ENCODE data around the gene PLCD3.

The PLCD3 gene

DNA sequence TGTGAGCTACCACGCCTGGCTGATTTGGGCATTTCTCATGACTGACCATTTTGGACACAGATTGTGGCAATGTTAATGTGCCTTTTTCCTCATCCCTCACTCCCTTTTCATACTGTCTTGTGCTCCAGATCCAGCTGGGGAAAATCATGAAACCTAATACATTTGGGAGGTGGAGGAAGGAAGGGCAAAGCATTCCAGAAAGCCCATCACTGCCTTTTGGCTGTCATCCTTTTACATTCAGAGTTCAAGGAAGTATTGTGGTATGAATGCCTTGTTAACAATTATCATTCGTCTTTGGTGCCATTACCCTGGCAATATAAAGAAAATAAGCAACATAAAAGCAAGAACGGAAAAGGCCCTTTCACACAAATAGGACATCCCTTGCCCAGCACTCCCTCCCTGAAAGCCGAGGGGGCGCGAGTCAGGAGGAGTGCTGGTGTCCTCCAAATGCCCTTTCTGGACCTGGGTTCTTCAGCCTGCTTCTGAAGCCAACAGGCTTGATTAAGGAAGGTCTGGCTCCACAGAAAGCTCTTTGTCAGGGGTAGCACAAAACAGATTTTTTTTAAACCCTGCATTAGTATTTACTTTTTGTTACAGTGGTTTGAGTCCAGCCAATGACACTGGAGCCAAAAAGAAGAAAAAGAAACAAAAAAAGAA, 51.1 kb downstream of the PLCD3 start:
- POLR2A ChIA-PET: interaction anchor here (0.5 to 0.6 kb wide), 3 partner anchors 18 to 594 kb away, joined by 3 to 4 read pairs (median 4); no protein-coding TSS in a partner anchor
- TF ChIP-seq, protein P1, sequence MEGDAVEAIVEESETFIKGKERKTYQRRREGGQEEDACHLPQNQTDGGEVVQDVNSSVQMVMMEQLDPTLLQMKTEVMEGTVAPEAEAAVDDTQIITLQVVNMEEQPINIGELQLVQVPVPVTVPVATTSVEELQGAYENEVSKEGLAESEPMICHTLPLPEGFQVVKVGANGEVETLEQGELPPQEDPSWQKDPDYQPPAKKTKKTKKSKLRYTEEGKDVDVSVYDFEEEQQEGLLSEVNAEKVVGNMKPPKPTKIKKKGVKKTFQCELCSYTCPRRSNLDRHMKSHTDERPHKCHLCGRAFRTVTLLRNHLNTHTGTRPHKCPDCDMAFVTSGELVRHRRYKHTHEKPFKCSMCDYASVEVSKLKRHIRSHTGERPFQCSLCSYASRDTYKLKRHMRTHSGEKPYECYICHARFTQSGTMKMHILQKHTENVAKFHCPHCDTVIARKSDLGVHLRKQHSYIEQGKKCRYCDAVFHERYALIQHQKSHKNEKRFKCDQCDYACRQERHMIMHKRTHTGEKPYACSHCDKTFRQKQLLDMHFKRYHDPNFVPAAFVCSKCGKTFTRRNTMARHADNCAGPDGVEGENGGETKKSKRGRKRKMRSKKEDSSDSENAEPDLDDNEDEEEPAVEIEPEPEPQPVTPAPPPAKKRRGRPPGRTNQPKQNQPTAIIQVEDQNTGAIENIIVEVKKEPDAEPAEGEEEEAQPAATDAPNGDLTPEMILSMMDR (IDR thresholded peaks at IDR 0.05; ENCODE audit: control extremely low read depth, extremely low read depth, low read depth, missing control alignments): no peak
- DNase-seq (ENCODE audit: extremely low spot score): no peak
- CTCF ChIA-PET: interaction anchor here (1.1 to 1.2 kb wide), 2 partner anchors 15 to 161 kb away, joined by 3 read pairs; no protein-coding TSS in a partner anchor

DNA sequence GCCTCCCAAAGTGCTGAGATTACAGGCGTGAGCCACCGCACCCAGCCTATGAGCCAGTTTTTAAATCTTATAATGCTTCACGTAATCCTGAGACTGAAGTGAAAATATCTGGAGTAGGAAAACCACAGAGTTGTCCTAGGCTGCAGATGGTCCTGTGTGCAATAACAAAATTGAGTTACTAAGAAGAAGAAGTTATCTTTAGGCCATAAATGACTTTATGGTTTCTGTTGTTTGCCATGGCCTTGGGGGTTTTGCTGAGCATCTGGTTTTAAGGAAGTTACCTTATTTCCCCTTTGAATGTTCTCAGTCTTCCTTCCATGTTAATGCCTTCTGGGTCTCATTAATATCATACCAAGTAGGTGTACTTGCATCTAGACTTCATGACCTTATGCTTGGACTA, 54.7 kb downstream of the PLCD3 start:
- ChIA-PET POLR2A (no interaction called here), CTCF (interaction anchor here (0.9 to 4.6 kb wide), 3 partner anchors 15 to 58 kb away, joined by 3 to 20 read pairs (median 7); partner anchors contain the start of gene ACBD4)
- TF ChIP-seq, protein P1 (IDR thresholded peaks at IDR 0.05; ENCODE audit: control extremely low read depth, extremely low read depth, low read depth, missing control alignments): no peak
- peak; percentile 61 for DNase-seq (ENCODE audit: extremely low spot score)

GRCh38 chr17:45073414-45074070, 58.8 kb downstream of the PLCD3 start:
- TF ChIP-seq, protein P1 (IDR thresholded peaks at IDR 0.05; ENCODE audit: control extremely low read depth, extremely low read depth, low read depth, missing control alignments): no peak
- POLR2A ChIA-PET: interaction anchor here (0.6 to 1.2 kb wide), 2 partner anchors 12 to 82 kb away, joined by 3 read pairs; partner anchors contain the start of gene NMT1
- no peak for DNase-seq (ENCODE audit: extremely low spot score)
- CTCF ChIA-PET: interaction anchor here (3.3 to 3.9 kb wide), 2 partner anchors 26 to 62 kb away, joined by 11 to 15 read pairs; partner anchors contain the start of gene ACBD4

DNA sequence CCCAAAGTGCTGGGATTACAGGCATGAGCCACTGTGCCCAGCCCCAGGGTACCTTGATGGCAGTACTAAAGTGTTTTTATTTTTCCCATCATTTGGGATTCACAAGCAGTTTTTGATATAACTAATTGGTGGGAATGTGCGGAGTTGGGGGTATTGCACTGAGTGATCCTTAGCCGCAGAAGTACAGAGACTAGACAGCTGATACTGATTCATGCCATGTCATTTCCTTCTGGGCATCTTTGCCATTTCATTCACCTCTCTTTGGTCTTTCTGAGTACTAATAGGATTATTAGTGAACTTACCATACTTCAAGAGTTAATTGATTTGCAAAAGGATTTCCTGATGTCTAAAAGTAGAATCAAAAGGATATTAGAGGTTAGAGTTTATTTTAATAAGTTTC, 61.5 kb downstream of the PLCD3 start:
- DNase-seq (ENCODE audit: extremely low spot score): no peak
- ChIA-PET CTCF (interaction anchor here (1.3 to 3.9 kb wide), 5 partner anchors 7 to 64 kb away, joined by 3 to 15 read pairs (median 7); partner anchors contain the start of gene ACBD4), POLR2A (no interaction called here)
- TF ChIP-seq, protein P1 (IDR thresholded peaks at IDR 0.05; ENCODE audit: control extremely low read depth, extremely low read depth, low read depth, missing control alignments): no peak

DNA sequence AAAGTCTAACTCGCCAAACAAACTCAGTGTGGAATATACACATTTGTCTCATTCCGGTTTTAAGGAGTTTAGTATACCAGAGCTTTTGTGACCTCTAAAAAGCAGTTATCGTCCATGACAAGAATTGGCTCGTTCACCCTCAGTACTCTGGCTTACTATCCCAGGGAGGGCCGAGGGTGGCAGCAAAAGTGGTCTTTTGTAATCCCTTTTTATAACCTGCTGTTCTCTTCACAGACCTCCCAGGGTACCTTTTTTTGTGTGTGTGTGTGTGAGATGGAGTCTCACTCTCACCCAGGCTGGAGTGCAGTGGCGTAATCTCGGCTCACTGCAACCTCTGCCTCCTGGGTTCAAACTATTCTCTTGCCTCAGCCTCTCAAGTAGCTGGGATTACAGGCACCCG, 62.3 kb downstream of the PLCD3 start:
- no peak for DNase-seq (ENCODE audit: extremely low spot score)

GRCh38 chr17:45067637-45068036, 64.7 kb downstream of the PLCD3 start:
- no peak for DNase-seq (ENCODE audit: extremely low spot score)
- TF ChIP-seq, protein P1 (IDR thresholded peaks at IDR 0.05; ENCODE audit: control extremely low read depth, extremely low read depth, low read depth, missing control alignments): no peak
- CTCF ChIA-PET: interaction anchor here (1.3 to 3.3 kb wide), 4 partner anchors 8 to 31 kb away, joined by 3 to 12 read pairs (median 4); no protein-coding TSS in a partner anchor
- POLR2A ChIA-PET: interaction anchor here (1.0 kb wide), 1 partner anchor 81 kb away, joined by 6 read pairs; the partner anchor contains the start of gene HEXIM1

More for the DNA sequence above, 62.3 kb downstream of the PLCD3 start:
- POLR2A ChIA-PET: interaction anchor here (0.6 kb wide), 1 partner anchor 78 kb away, joined by 8 read pairs; the partner anchor contains the start of gene HEXIM1
- CTCF ChIA-PET: interaction anchor here (1.5 kb wide), 2 partner anchors 30 to 65 kb away, joined by 4 to 5 read pairs; partner anchors contain the start of gene ACBD4
- TF ChIP-seq, protein P1 (IDR thresholded peaks at IDR 0.05; ENCODE audit: control extremely low read depth, extremely low read depth, low read depth, missing control alignments): no peak

Data from GM10248 (cell line).